ENCODE data around the gene FRMD4A. TPM values are rescaled to one million over a fixed set of nuclear protein-coding genes. Genes with fewer than 3 reads are reported as not detected.

Gene FRMD4A
- total RNA-seq, 2 experiments from 2014 or later: 3.1 to 3.7 TPM

- ChIA-PET POLR2A (no interaction called here), CTCF (no interaction called here)
- peaks cover 8% of the 10 kb centered on the region for H3K4me1 Mint-ChIP-seq (ENCODE audit: low read depth)
- H3K27me3 ChIP-seq (ENCODE audit: control insufficient read depth in 1 of 2, insufficient read depth in 2 of 2, low read length in 2 of 2): no peaks in the 10 kb centered on the region
- H3K27ac Mint-ChIP-seq: no peak overlapping the region
- no peak overlapping the region for H3K4me3 Mint-ChIP-seq
- H3K36me3 Mint-ChIP-seq (ENCODE audit: low read depth): no peaks in the 10 kb centered on the region
- intact Hi-C loops (cut with DNase I, micrococcal nuclease): no loop called here
- peaks cover 6% of the 10 kb centered on the region for H3K4me1 ChIP-seq (ENCODE audit: insufficient read depth, low read length)
- DNase-seq: no peak
- H3K9me3 Mint-ChIP-seq: no peaks in the 10 kb centered on the region
- H3K4me3 ChIP-seq (ENCODE audit: low read length): no peak overlapping the region
- no peak for ATAC-seq (ENCODE audit: poor library complexity)
- H3K27me3 Mint-ChIP-seq: no peaks in the 10 kb centered on the region
- H3K36me3 ChIP-seq (ENCODE audit: insufficient read depth, low read length): no peaks in the 10 kb centered on the region
- TF ChIP-seq, protein P1, sequence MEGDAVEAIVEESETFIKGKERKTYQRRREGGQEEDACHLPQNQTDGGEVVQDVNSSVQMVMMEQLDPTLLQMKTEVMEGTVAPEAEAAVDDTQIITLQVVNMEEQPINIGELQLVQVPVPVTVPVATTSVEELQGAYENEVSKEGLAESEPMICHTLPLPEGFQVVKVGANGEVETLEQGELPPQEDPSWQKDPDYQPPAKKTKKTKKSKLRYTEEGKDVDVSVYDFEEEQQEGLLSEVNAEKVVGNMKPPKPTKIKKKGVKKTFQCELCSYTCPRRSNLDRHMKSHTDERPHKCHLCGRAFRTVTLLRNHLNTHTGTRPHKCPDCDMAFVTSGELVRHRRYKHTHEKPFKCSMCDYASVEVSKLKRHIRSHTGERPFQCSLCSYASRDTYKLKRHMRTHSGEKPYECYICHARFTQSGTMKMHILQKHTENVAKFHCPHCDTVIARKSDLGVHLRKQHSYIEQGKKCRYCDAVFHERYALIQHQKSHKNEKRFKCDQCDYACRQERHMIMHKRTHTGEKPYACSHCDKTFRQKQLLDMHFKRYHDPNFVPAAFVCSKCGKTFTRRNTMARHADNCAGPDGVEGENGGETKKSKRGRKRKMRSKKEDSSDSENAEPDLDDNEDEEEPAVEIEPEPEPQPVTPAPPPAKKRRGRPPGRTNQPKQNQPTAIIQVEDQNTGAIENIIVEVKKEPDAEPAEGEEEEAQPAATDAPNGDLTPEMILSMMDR (IDR thresholded peaks at IDR 0.05): no peak
- H3K27ac ChIP-seq (ENCODE audit: low read depth in 1 of 2, low read length in 2 of 2): no peak overlapping the region
- peaks cover 0 to 4% of the 10 kb centered on the region in 2 experiments for H3K9me3 ChIP-seq (ENCODE audit: control insufficient read depth in 1 of 2, insufficient read depth in 1 of 2, low read length in 2 of 2)
These were observed 295.2 kb downstream of the FRMD4A start for GRCh38 chr10:14035506-14035905.

- peak; percentile 52 for ATAC-seq (ENCODE audit: poor library complexity)
These were observed 298.2 kb downstream of the FRMD4A start for GRCh38 chr10:14032406-14032998.

DNA sequence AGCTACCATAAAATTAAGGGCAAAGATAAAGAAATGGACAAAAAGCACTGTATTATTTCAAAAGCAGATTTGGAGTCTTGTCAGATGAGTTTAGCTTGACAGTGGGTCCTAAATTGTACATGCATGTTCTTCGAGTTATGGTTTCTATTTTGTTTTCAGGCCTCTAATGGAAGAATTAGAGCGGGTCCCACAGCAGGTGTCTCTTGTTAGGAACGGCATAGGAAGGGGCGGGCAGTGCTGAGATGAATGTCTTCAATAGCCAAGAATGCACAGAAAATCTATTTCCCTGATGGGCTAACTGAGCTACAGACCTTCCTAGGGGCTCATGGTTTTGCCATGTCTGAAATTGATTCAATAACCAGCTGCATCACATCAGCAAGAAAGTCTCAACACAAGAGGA is 304.4 kb downstream of the FRMD4A start:
- peaks cover 25% of the 10 kb centered on the region for H3K4me1 Mint-ChIP-seq (ENCODE audit: low read depth)
- no peaks in the 10 kb centered on the region for H3K27me3 Mint-ChIP-seq
- H3K27ac ChIP-seq (ENCODE audit: low read depth in 1 of 2, low read length in 2 of 2): no peak overlapping the region
- DNase-seq: no peak
- ChIA-PET CTCF (no interaction called here), POLR2A (no interaction called here)
- H3K4me3 ChIP-seq (ENCODE audit: low read length): no peak overlapping the region
- H3K9me3 Mint-ChIP-seq: no peaks in the 10 kb centered on the region
- ATAC-seq (ENCODE audit: poor library complexity): no peak
- TF ChIP-seq, protein P1 (IDR thresholded peaks at IDR 0.05): no peak
- H3K4me3 Mint-ChIP-seq: no peak overlapping the region
- no peaks in the 10 kb centered on the region for H3K36me3 Mint-ChIP-seq (ENCODE audit: low read depth)
- no peaks in the 10 kb centered on the region for H3K36me3 ChIP-seq (ENCODE audit: insufficient read depth, low read length)
- H3K27ac Mint-ChIP-seq: no peak overlapping the region
- no peaks in the 10 kb centered on the region for H3K9me3 ChIP-seq (ENCODE audit: control insufficient read depth in 1 of 2, insufficient read depth in 1 of 2, low read length in 2 of 2)
- H3K27me3 ChIP-seq (ENCODE audit: control insufficient read depth in 1 of 2, insufficient read depth in 2 of 2, low read length in 2 of 2): no peaks in the 10 kb centered on the region
- intact Hi-C loops (cut with DNase I, micrococcal nuclease): no loop called here
- H3K4me1 ChIP-seq (ENCODE audit: insufficient read depth, low read length): peaks cover 13% of the 10 kb centered on the region

More at GRCh38 chr10:14032406-14032998, 298.2 kb downstream of the FRMD4A start:
- H3K4me3 ChIP-seq (ENCODE audit: low read length): no peak overlapping the region
- Mint-ChIP-seq H3K4me1 (ENCODE audit: low read depth) (peaks cover 8% of the 10 kb centered on the region), H3K36me3 (ENCODE audit: low read depth) (no peaks in the 10 kb centered on the region), H3K27me3 (no peaks in the 10 kb centered on the region), H3K27ac (no peak overlapping the region), H3K9me3 (no peaks in the 10 kb centered on the region), H3K4me3 (no peak overlapping the region)
- intact Hi-C loops (cut with DNase I, micrococcal nuclease): loop anchor here in 1 of 2 experiments (2.0 kb wide), 1 partner anchor 24 kb away; no protein-coding TSS in a partner anchor
- no peak overlapping the region for H3K27ac ChIP-seq (ENCODE audit: low read depth in 1 of 2, low read length in 2 of 2)
- H3K27me3 ChIP-seq (ENCODE audit: control insufficient read depth in 1 of 2, insufficient read depth in 2 of 2, low read length in 2 of 2): no peaks in the 10 kb centered on the region
- ChIA-PET POLR2A (interaction anchor here (0.6 kb wide), 1 partner anchor 446 kb away, joined by 3 read pairs; no protein-coding TSS in a partner anchor), CTCF (interaction anchor here (0.6 kb wide), 2 partner anchors 9 to 102 kb away, joined by 3 read pairs; no protein-coding TSS in a partner anchor)
- TF ChIP-seq, protein P1 (IDR thresholded peaks at IDR 0.05): peak; percentile 73
- DNase-seq: peak; percentile 15 to 71 (median 34)
- peaks cover 6% of the 10 kb centered on the region for H3K4me1 ChIP-seq (ENCODE audit: insufficient read depth, low read length)
- no peaks in the 10 kb centered on the region for H3K36me3 ChIP-seq (ENCODE audit: insufficient read depth, low read length)
- peaks cover 0 to 4% of the 10 kb centered on the region in 2 experiments for H3K9me3 ChIP-seq (ENCODE audit: control insufficient read depth in 1 of 2, insufficient read depth in 1 of 2, low read length in 2 of 2)
